Fibroblast of the conjunctiva (primary cell): Measurements from ENCODE around the gene NPAS3.

Experiments
- DNase-seq: peaks from one replicate; pipeline ENCODE4 v3.0.0-alpha.2; 2010; ENCODE audit warnings: low read depth

The NPAS3 gene

DNA sequence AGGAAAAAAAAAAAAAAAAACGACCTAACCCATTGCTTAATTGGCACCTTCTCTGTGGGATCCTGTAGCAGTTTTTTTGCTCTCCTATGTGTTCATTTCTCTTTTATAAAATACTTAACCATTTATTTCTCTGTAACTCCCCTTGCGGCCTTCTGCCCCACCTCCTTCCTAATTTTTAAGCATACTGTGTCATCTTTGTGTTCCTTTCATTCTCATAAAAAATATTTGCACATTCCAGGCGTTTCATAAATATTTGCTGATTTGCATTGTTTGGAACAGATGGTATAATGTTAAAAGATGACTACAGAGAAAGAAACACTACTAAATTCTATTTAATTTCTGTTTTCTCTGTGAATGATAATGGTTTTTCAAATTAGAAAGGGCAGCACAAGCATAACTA lies 77.9 kb downstream of the NPAS3 start:
- no peak for DNase-seq

DNA sequence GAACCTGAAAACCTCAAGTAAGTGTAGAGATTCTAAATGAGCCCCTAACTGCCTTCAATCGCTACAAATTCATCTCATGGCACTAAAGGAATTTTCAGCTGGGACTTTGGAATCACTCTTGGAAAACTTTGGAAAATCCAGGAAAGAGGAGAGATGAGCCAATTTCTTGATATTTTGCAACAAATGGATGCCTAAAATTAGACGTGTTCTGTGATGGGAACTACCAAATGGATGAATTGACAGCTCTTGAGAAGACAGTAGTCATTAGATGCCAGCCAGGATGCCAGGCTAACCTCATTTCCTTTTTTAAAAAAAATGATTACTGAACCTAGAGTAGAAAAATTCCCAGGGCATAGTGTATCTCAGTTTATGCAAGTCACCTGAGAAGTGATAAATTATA lies 78.3 kb downstream of the NPAS3 start:
- no peak for DNase-seq

DNA sequence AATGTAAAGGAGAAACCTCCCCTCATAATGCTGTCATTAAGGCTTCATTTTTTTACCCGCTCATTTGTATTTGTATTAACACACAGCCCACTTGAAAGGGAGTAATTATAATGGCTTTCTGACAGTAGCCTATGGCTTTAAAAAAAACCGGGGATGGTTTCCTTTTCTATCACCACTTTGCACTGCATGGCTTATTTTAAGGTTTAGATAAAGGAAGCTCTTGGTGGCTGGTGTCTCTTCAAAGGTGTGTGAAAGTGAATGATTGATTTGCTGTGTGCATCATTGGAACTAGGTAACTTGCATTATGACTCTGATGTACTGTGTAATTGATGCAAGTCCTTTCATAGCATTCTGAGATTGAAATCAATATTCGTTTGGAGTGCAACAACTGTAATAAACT lies 80.7 kb downstream of the NPAS3 start:
- no peak for DNase-seq

DNA sequence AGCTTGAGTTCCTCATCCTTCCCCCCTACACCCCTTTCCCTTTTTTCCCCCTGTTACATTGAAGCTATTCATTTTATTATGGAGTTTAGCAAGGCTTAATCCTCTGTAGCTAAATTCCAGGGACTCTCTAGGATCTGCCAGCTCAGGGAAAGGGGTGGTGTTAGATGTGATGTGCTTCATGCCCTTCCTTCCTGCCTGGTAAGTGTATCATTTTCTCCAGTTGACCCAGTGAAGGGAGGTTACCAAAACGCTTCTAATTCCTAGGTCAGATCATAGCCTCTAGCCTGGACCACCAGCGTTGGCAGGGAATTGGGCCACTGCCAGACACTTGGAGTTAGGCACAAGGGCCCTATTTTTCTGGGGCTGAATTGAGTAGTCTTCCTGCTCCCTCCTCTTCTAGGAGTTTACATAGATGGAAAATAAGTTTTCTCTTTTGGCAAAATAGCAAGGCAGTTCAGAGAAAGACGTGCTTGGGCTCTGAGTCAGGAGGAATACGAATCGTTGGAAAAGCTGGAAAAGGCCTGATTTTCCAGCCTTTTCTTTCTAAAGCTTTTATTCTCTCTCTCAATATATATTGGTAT lies 88.3 kb downstream of the NPAS3 start:
- DNase-seq = no peak

DNA sequence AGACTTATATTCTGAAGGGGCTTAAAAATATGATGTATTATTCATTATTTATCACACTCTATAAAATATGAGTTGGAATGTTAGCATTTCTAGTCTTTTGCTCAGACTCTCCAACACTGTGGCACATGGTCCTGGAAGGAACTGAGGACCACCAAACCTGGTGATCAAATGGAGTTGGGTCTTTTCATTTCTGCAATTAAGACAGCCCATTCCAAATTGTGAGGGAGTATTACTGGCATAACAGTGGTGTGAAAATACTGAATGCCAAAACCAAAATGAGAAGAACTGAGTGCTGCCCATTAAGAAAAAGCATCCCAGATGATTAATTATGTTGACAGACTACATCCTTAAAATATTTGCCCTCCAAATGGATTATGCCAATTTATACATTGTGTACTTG lies 90.8 kb downstream of the NPAS3 start:
- no peak for DNase-seq

DNA sequence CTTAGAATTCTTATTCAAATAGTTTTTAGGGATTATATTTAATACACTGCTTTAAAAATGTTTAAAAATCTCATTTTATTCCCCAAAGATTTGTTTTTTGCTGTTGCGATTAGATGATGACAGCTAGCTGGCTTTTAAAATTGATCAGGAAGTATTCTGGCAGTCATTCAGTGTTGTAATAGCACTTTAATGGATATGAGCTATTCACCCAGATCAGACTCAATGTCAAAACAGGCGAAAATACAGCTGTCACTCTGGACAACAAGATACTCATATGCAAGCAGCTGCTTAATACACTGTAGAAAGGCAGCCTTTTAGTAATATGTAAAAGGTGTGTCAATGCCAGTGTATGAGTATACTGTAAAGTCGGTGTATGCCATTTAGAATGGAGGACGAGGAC lies 91.7 kb downstream of the NPAS3 start:
- DNase-seq = no peak

DNA sequence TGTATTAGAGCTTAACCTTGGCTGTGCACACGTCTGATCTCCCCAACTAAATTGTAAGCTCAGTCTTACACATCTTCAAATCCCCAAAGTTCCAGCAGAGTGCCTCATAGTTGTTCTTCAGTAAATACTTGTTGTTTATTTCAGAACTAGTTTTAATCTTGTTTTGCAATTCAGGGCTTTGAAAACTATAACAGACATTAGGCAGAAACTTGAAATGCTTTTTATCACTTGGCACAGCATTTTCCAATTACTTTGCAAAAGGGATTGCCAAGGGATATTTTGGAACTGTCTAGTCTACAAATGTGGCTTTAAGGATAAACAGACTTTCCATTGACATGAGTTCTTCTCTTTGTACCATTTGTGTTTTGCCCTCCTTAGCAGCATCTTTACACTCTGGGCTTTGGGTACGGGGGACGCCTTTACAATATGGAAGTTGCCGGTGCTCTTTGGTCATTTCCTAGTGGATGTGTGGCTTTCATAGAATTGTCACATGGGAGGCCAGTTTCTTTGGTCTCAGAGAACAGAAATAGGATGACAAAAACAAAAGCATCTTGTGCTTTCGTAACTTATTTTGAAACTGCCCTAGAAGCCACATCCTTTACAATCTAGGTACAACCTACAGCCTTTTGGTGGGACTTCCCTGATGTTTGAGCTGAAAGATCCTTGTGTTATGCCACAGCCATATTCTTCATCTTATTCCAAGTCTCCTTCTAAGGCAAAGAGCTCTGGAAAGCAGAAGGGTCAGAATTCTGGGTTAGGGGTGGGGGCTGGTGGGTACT lies 96.9 kb downstream of the NPAS3 start:
- DNase-seq = no peak

DNA sequence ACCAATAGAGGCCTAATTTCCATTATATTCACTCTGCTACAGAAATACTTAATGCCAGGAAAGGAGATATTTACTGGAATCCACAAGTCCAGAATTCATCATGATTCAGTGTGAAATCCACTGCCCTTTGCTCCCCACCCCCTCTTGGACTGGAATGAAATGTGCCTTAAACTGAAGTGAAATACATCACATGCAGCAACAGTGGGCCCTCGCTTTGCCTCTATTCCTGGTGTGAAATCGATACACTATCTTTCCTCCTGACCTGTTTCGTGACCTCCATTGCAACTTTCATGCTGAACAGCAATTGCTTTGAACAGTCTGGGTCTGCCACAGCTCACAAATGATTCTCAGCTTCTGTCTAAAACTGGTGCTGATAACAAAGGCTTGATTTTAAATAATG lies 100.6 kb downstream of the NPAS3 start:
- no peak for DNase-seq

DNA sequence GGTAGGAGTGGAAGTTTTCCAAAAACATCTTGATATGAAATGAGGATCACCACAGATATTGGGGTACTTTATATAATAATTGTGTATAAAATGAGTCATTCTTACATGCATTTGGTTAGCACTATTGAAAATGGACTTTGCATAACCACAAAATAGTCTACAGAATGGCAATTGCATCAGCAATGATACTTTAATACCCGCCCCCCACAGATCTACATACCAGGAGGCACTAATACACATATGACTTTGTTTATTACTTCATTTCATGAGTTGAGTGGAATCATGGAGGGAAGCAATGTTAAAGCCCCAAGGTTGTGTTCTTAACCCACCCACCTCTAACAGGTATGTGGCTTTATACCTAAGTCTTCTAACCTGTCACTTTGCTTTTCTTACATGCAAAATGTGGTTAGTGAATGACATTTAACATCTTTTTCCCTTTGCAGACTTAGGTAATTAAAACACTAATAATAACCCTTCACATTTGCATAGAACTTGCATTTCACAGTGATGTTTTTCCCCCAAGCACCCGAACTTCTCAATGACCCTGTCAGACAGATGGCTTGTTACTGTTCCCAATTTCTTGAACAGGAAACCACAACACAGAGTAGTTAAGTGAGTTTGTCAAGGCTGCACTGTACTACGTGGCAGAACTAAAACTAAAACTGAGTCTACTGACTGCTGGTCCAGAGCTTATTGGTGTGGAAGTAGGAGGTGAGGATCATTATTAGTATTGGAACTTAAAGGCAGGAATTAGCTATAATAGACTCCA lies 101.9 kb downstream of the NPAS3 start:
- no peak for DNase-seq

DNA sequence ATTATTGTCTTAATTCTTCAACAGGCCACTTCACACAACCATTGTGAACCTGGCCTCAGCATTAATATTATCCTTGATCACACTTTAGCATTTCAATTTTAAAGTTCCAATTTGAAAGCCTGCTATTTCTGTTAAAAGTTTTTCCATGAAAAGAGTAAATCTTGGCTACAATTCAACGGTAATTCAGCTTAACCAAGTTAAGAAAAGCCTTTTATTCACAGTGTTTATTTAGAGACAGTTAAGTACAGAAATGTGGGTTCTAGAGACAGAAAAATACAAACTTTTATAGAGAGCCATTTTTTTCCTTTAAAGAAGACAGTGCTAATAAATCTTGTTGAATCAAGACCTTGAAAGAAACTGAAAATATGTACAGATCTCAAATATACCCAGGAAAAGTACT lies 103.9 kb downstream of the NPAS3 start:
- no peak for DNase-seq

DNA sequence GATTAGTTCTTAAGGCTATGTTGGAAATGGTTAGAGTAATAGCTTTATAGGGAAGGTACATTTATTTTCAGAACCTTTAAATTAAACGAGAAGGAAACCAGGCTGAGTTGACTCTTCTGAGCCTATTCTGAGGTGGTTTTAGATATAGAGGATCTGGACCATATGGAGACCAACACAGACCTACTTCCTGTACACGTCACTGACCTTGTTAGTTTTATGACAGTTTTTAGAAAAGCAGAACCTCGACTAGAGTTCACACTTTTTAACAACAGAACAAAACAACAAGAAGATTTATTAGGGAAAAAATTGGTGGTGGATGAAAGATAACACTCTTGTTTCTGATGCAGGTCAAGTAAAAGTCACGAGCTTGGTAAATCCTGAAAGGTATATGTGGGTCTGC lies 107.1 kb downstream of the NPAS3 start:
- DNase-seq = no peak

DNA sequence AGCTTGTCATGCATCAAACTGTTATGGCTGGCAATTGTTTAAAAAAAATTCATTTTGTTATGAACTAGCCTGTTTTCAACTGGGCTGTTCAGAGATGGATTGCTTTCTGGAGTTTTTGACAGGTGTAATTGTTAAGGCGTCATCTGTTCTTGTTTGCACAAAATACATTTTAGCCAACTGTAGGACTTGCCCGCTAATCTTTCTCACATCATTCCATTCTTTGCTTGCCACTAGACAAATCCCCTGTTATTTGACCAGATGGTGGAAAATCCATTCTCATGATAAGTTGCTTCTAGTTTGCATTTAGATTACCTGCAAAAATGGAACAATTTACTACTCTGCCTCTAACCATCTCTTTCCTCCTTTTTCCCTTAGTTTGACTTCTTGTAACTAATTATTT lies 114.3 kb downstream of the NPAS3 start:
- DNase-seq = no peak

DNA sequence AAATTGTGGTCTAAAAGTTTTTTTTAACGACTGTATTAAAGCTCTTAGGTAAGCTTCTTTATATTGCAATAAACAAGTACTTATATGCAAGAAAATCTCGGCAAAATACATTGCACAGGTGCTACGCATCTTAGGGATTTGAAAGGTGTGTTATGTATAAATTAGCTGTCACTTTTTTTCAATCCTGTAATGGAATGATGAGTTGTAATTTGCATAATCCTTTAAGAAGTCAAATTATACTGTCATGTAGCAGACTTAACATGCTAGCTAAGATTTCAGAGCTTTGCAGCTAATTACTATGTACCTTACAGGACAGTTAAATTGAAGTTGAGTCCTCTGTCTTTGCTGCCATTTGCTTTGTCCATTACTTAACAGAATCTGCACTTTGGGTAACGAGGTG lies 117.5 kb downstream of the NPAS3 start:
- DNase-seq = no peak

DNA sequence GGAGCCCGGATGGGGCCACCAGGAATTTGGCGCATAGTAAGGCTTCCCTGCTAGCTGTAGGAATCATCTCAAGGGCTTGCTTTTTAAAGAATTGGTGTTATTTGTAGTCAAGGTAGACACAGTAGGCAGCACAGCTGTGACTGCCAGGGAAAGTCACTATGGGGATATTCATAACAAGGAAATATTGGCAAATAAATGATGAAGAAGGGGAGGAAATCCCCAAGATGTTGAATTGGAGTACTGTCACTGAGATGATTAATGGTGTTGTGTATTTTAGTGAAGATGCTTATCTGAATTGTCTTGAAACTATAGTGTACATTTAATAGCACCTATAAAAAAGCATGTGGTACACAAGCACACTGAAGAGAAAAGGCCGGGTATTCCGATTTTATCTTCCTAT lies 118.9 kb downstream of the NPAS3 start:
- no peak for DNase-seq

DNA sequence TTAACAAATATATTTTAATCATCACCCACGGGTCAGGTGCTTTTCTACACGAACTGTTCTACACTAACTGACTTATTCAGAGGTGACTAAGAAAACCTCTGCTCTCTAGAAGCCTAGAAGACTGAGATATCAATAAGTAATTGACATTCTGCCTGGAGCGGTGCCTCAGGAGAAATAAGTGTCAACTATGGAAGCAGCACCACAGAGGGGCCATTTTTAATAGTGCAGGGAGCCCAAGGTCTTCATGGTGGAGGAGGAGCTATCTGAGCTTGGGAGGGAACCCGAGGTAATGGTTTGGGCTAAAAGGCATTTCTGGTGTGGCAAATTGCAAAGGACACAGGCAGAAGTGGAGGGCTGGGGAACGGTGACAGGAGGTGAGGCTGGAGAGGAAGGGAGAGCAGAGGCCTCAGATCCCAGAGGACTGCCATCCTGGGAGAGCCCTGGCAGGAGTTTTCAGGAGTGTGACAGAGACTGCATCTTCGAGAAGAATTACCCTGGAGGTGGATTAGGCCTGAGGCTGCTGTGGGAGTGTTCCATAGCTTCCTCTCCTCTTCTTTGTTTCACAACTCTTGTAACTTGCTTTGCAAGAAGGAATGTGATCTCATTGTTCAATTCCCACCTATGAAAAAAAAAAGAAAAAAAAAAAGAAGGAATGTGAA lies 123.1 kb downstream of the NPAS3 start:
- DNase-seq = no peak

DNA sequence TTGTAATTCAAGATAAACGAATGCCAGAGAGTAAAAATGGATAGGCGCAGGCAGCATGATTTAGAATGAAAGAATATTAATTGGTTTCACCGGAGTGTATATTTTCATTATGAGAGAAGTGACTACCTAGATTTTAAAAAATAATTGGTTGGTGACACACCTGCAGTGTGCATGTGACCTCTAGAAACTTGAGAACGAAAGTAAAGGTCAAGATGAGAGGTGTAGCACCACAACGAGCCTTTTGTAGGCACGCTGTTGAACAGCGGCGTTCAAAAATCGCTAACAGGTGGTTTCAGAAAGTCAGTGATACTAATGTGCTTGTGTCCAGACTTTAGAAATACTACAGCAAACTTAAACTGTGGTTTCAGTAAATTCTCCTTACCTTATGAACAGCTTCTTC lies 123.8 kb downstream of the NPAS3 start:
- no peak for DNase-seq

DNA sequence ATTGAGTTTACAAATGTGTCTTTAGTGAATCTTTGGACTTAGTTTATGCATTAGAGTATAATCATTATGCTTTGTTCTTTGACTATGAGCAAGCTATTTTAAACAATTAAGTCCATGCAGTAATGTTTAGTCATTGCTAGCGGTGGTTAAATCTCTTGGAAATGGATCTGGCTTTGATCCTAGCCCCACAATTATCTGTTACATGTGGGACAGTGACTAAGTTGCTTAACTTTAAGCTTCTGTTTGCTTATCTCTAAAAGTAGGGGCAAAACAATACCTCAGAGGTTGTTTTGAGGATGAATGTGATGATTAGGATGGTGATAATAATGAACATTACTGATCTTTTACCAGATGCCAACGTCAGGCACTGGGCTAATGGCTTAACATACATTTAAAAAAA lies 124.2 kb downstream of the NPAS3 start:
- no peak for DNase-seq

DNA sequence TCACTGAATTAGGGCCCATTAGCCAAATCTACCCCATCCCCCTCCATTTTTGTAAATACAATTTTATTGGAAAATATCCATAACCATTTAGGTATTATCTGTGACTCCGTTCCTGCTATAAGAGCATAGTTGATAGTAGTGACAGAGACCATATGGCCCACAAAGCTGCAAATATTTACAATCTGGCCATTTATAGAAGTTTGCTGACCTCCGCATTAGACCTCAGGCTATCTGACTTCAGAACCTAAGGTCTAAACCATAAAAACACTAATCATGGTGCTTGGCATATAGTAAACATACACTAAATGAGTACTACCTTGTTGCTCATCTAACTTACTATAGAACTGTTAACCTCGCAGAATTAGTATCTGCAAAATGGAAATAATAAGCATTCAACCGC lies 124.8 kb downstream of the NPAS3 start:
- no peak for DNase-seq

DNA sequence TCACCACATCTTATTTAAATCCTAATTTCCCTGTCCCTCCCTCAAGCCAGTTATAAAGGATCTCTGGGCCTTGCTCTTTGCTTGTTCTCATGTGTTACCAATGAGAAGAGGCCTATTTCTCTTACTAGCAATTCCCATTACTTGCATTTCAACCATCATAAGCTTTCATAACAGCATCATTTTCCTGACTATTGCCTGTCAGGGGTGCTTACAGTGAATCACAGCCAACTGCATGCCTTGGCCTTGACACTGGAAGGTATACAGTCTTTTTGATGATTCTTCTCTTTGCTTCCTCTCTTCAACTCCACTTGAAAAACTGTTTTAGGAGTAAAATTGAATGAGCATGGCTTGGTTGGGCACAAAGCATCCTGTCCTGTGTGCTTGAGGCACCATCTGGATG lies 127.0 kb downstream of the NPAS3 start:
- DNase-seq = no peak

DNA sequence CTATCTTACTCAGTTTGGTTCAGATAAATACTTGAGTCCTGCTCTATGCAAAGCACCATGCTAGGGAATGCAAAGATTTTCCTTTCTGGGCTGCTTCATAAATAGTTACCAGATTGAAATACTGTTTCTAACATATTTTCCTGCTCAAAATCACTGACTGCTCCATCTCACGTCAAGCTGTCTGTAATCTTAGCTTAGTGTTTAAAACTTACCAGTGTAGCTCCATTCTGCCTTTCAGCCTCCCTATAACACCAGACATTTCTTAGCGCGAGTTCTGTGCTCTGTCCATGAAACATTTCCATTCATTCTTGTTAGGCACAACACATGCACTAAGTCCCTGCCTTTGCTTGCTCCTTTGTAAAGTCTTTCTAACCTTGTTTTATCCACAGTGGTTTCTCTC lies 129.4 kb downstream of the NPAS3 start:
- DNase-seq = no peak

DNA sequence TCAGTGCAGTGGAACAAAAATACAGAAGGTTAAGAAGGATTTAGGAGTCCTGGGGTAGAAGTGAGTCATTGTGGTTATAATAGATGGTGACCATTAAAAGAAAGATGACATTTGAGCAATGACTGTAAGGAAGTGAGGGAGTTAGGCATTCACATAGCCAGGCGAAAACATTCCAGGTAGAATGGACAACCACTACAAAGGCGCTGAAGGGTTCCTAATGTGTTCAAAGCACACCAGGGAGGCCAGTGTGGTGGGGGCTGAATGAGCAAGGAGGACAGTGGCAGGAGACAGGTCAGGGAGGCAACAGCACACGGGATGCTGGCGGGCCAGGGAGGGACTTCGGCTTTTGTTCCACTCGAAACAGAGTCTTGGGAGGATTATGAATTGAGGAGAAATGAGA lies 129.9 kb downstream of the NPAS3 start:
- DNase-seq = no peak

DNA sequence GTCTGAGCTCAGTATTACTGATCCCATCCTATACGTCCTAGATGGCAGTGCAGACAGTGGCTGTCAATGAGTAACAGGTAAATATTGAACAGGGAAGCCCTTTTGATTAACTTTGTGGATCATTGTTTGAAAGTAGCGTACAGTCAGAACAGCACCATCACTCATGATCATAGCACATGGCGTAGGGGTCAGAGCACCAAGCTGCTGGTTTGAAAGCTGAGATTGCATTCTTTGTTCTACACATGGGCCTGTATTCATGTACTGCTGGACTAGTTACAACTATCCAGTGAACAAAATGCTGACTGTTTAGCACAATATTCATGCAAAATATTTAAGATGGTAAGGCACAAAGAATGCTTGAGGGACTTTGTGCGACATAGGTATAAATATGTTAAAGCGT lies 131.8 kb downstream of the NPAS3 start:
- no peak for DNase-seq

DNA sequence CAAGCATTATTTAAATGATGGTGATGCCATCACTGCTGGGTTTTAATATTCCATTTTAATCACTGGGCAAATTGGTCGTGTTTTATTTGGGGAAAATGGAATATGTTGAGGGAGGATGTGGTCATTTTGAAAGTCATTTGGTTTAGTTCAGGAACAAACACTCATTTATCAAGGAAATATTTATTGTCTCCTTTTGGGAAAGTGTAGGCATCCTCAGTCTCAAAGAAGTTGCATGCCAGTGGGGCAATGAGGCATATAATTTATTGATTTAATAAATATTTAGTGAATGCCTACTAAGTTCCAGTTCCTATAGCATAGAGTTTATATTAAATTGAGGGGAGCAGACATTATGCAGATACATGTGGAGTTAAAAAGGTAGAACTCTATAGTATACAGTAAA lies 134.3 kb downstream of the NPAS3 start:
- no peak for DNase-seq
